PC-3 (cell line): Measurements from ENCODE around the gene HAND1. TPM values are rescaled to one million over a fixed set of nuclear protein-coding genes. Genes with fewer than 3 reads are reported as not detected.
"Not testable (repeated sequence)": the region's sequence is repeated elsewhere in the genome, so short reads cannot be mapped to it uniquely, and the experiment has no call there.

Experiments used
- ATAC-seq: fragments of 200-7000 bp; cut with Tn5 transposase; 2 replicates; pipeline ENCODE4 v1.9.1; 2020; ENCODE audit warnings: mild to moderate bottlenecking, moderate library complexity
- BruUV-seq: library from RNA; stranded (reverse); fragments of 400-500 nt; replicated peaks from 2 replicates; lab custom pipeline; 2021; lab: Mats Ljungman, UMichigan
- CTCF ChIA-PET: fragments of 300-600 bp; sonication (Branson Sonifier 250); formaldehyde crosslinking; loops from one replicate; lab custom pipeline; 2022; ENCODE audit warnings: antibody characterized with exemption; lab: Charles Lee
- POLR2A ChIA-PET: fragments of 300-600 bp; sonication (Branson Sonifier 250); formaldehyde crosslinking; loops from one replicate; lab custom pipeline; 2022; ENCODE audit warnings: antibody characterized with exemption; ENCODE audit not compliant: unreplicated experiment; lab: Charles Lee
- DNase-seq: peaks from one replicate; pipeline ENCODE4 v3.0.0-alpha.2; 2015
- H2AFZ ChIP-seq: fragments of 300-600 bp; sonication (generic); 2 replicates; pipeline ENCODE4 v1.6.0; 2016; ENCODE audit warnings: antibody characterized with exemption, low read length
- H3F3A ChIP-seq: fragments of 300-600 bp; sonication (generic); one replicate; pipeline ENCODE4 v1.6.0; 2017; ENCODE audit warnings: antibody characterized with exemption, low read length, control low read depth, mild to moderate bottlenecking; ENCODE audit not compliant: unreplicated experiment
- H3K27ac ChIP-seq: fragments of 300-600 bp; sonication (generic); 2 replicates; pipeline ENCODE4 v1.5.1; 2016; ENCODE audit warnings: mild to moderate bottlenecking, low read length
- H3K27me3 ChIP-seq: fragments of 300-600 bp; sonication (generic); 2 replicates; pipeline ENCODE4 v1.6.1; 2016; ENCODE audit warnings: low read length, mixed read lengths
- H3K36me3 ChIP-seq: fragments of 300-600 bp; sonication (generic); 2 replicates; pipeline ENCODE4 v1.6.1; 2016; ENCODE audit warnings: low read depth, mixed run types, low read length, mixed read lengths
- H3K4me1 ChIP-seq: fragments of 300-600 bp; sonication (generic); 2 replicates; pipeline ENCODE4 v1.5.1; 2016; ENCODE audit warnings: low read length; ENCODE audit not compliant: insufficient read depth
- H3K4me2 ChIP-seq: fragments of 300-600 bp; sonication (generic); 2 replicates; pipeline ENCODE4 v1.6.0; 2016; ENCODE audit warnings: low read length
- H3K4me3 ChIP-seq: fragments of 300-600 bp; sonication (generic); 2 replicates; pipeline ENCODE4 v1.5.1; 2016; ENCODE audit warnings: mild to moderate bottlenecking, low read length, mixed read lengths
- H3K79me2 ChIP-seq: fragments of 300-600 bp; sonication (generic); 2 replicates; pipeline ENCODE4 v1.6.1; 2017; ENCODE audit warnings: low read length, mixed read lengths
- H3K9ac ChIP-seq: fragments of 300-600 bp; sonication (generic); 2 replicates; pipeline ENCODE4 v1.6.0; 2016; ENCODE audit warnings: mild to moderate bottlenecking, low read length
- H3K9me2 ChIP-seq: fragments of 300-600 bp; sonication (generic); replicated peaks from 2 replicates; pipeline ENCODE4 v1.6.1; 2016; ENCODE audit warnings: mixed run types, low read length, mixed read lengths
- H3K9me3 ChIP-seq: fragments of 300-600 bp; sonication (generic); 2 replicates; pipeline ENCODE4 v1.6.1; 2016; ENCODE audit warnings: low read length, mixed read lengths
- H4K20me1 ChIP-seq: fragments of 300-600 bp; sonication (generic); 2 replicates; pipeline ENCODE4 v1.6.1; 2016; ENCODE audit warnings: low read length, mixed read lengths
- CTCF ChIP-seq: fragments of 300-600 bp; sonication (generic); conservative IDR thresholded peaks from 2 replicates; pipeline ENCODE4 v1.5.1; 2017; ENCODE audit warnings: antibody characterized with exemption, low read depth, mild to moderate bottlenecking, low read length
- EZH2 ChIP-seq: fragments of 300-600 bp; sonication (generic); IDR thresholded peaks from one replicate; pipeline ENCODE4 v1.6.1; 2017; ENCODE audit warnings: antibody characterized with exemption, mild to moderate bottlenecking, low read length; ENCODE audit not compliant: unreplicated experiment
- EZH2phosphoT487 ChIP-seq: fragments of 300-600 bp; sonication (generic); IDR thresholded peaks from 2 replicates; pipeline ENCODE4 v1.6.1; 2018; ENCODE audit warnings: mild to moderate bottlenecking, antibody characterized with exemption, low read length, borderline replicate concordance
- intact Hi-C: fragments of 100-400 bp; cut with micrococcal nuclease; formaldehyde crosslinking; loops from 2 replicates; pipeline ENCODE4 v1.9.0; 2023
- total RNA-seq: library from RNA; depleted of rRNA; stranded (reverse); fragments of >200 nt; gene quantifications from 2 replicates; pipeline ENCODE4 v1.2.3, GENCODE V29; 2014

The HAND1 gene
- total RNA-seq, 1 experiment from 2014 or later: not detected

GRCh38 chr5:154517181-154517580, 39.2 kb upstream of the HAND1 start:
- H3K4me1 ChIP-seq: peaks cover 21% of the 10 kb centered on the region
- POLR2A ChIA-PET: no interaction called here
- no peak for DNase-seq
- peaks cover 3% of the 10 kb centered on the region; the same call in 1 of the 2 replicates for H3K27me3 ChIP-seq
- ATAC-seq: no peak
- intact Hi-C loops: no loop called here
- H3K36me3 ChIP-seq: no peaks in the 10 kb centered on the region
- TF ChIP-seq CTCF: no peak
- no peak for TF ChIP-seq EZH2
- no peak for TF ChIP-seq EZH2phosphoT487
- no peaks in the 10 kb centered on the region for H3K79me2 ChIP-seq
- CTCF ChIA-PET: interaction anchor here (0.5 kb wide), 1 partner anchor 115 kb away, joined by 4 read pairs; no protein-coding TSS in a partner anchor
- no peaks in the 10 kb centered on the region for H3K9me3 ChIP-seq
- H4K20me1 ChIP-seq: no peaks in the 10 kb centered on the region
- H2AFZ ChIP-seq: no peak overlapping the region
- no peak overlapping the region for H3K27ac ChIP-seq
- no peak overlapping the region for H3K9ac ChIP-seq
- no peaks in the 10 kb centered on the region for H3K9me2 ChIP-seq
- H3K4me3 ChIP-seq: no peak overlapping the region
- H3K4me2 ChIP-seq: no peak overlapping the region
- no TSS peak for BruUV-seq
- no peaks in the 10 kb centered on the region for H3F3A ChIP-seq

DNA sequence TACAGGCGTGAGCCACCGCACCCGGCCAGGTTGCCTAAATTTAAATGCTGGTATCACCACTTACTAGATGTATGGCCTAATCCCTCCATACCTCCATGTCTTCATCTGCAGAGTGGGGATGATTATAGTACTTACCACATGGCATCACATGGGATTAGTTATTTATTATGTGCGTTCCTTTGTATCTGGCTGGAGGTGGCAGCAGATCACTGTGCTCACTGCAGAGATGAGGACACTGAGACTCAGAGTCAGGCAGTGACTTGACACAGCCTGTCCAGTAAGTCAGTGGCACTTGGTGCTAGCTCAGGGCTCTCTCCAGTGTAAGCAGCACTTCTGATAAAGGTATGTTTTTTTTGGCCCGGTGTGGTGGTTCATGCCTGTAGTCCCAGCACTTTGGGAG, 38.4 kb upstream of the HAND1 start:
- no peaks in the 10 kb centered on the region for H3K9me3 ChIP-seq
- no peak overlapping the region for H3K4me2 ChIP-seq
- POLR2A ChIA-PET: no interaction called here
- intact Hi-C loops: no loop called here
- no peaks in the 10 kb centered on the region for H4K20me1 ChIP-seq
- H3K9me2 ChIP-seq: no peaks in the 10 kb centered on the region
- CTCF ChIA-PET: interaction anchor here (0.5 kb wide), 1 partner anchor 115 kb away, joined by 4 read pairs; no protein-coding TSS in a partner anchor
- H3K4me3 ChIP-seq: no peak overlapping the region
- peaks cover 3% of the 10 kb centered on the region; the same call in 1 of the 2 replicates for H3K27me3 ChIP-seq
- no peaks in the 10 kb centered on the region for H3K36me3 ChIP-seq
- no peaks in the 10 kb centered on the region for H3F3A ChIP-seq
- H3K27ac ChIP-seq: no peak overlapping the region
- no peaks in the 10 kb centered on the region for H3K79me2 ChIP-seq
- H3K9ac ChIP-seq: no peak overlapping the region
- no peak overlapping the region for H2AFZ ChIP-seq
- no peak; the same call in 1 of the 2 replicates for ATAC-seq
- peaks cover 21% of the 10 kb centered on the region for H3K4me1 ChIP-seq
- BruUV-seq: no TSS peak
- TF ChIP-seq CTCF (no peak), EZH2phosphoT487 (no peak), EZH2 (no peak)
- DNase-seq: no peak

- H3K36me3 ChIP-seq, H3K9me2 ChIP-seq, H3K27ac ChIP-seq, H3K9ac ChIP-seq, H3K9me3 ChIP-seq, DNase-seq, H3K4me3 ChIP-seq, H4K20me1 ChIP-seq, POLR2A ChIA-PET, intact Hi-C loops, H3K27me3 ChIP-seq, BruUV-seq, H3K79me2 ChIP-seq, H3F3A ChIP-seq, H2AFZ ChIP-seq, H3K4me2 ChIP-seq, ATAC-seq, CTCF ChIA-PET: not testable (repeated sequence)
- peaks cover 14% of the 10 kb centered on the region for H3K4me1 ChIP-seq
Measured at GRCh38 chr5:154515488-154515887, 37.5 kb upstream of the HAND1 start.
